Stimulated activated CD8-positive, alpha-beta memory T cell treated with anti-CD3 and anti-CD28 coated beads, Interleukin-4, amount 100 ng/mL, for 24 hours (primary cell): ENCODE results near the gene CIPC.
A peak's percentile ranks its signal among the peaks of the same experiment; 100 is the strongest.

ENCODE experiments used
- DNase-seq: peaks from one replicate; pipeline ENCODE4 v3.0.0-alpha.2; 2020; ENCODE audit warnings: low read depth

CIPC gene

DNA sequence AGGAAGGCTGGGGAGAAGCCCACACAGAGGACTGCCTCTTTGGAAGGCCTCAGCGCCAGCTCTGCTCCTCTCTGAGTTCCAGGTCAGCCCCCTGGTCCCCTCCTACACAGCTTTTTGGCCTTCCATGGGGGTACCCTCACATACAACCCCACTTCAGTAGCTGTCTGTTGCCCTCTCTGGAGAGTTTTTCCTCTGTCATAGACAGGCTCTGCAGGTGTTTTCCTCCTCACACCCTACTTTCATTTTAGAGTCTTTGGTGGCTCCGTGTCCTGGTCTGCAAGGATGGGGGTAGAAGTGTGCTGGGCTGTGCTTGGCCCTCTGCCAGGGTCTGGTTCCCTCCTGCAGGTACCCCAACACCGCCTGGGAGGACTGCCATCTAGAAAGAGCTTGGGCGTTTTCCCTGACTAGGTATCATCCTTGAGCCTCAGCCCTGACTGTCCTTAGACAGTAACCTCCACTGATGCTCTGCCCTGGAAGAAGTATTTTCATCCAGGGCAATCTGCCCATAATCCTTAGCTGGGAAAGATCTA lies 28.5 kb downstream of the CIPC start:
- no peak for DNase-seq

DNA sequence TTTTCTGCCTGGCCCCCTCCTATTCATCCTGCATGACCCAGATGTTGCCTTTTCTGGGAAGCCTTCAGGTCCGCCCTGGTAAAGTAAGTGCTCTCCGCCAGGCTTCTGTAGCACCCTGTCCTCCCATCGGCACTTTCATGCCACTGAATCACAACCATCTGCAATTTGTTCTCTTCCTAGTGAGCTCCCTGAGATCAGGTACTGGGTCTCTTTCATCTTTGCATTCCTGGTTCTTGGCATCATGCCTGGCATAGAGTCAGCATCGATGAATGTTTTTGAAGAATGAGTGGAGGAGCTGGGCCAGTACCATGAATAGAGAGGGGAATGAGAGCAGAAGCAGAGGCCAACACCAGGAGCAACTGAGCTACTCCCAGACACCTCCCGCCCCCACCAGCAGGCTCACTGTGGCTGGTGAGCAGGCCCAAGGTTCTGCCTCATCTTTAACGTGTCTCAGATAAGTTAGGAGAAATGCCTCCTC lies 30.4 kb downstream of the CIPC start:
- DNase-seq = no peak

DNA sequence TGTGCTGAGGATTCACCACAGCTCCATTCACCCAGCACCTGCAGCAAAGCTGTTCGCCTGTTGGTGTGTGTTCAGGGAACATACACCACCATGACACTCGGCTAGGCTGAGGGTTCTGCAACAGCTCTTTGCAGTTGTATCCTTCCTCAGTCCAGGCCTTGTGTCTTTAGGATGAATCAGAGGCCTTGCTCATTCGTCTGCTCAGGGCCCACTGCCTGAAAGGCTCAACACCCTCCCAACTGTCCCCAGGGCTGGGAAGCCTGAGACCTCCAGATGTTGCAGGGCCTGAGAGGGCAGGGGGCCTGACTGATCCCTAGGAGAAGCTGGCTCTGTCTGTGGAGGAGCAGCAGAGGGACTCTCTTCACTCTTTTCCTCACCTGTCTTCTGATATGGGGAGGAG lies 32.3 kb downstream of the CIPC start:
- DNase-seq = no peak

DNA sequence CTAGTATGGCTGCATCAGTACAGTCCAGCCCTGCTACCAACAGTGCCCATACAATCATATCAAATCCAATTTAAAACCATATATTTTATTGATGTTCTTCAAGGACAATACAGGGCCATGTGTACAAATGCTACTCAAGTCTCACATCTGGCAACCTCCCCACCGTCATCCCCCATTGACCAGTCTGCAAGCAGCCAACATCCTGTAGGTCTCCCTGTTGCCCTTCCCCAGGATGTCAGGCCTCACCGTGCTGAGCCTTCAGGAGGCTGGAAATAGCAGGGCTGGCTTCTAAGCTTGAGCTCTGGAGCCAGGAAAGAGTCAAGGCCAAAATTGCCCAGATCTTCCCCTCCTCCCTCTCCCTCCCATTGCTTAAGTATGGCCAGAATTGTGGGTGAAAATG lies 33.1 kb downstream of the CIPC start:
- DNase-seq = no peak

DNA sequence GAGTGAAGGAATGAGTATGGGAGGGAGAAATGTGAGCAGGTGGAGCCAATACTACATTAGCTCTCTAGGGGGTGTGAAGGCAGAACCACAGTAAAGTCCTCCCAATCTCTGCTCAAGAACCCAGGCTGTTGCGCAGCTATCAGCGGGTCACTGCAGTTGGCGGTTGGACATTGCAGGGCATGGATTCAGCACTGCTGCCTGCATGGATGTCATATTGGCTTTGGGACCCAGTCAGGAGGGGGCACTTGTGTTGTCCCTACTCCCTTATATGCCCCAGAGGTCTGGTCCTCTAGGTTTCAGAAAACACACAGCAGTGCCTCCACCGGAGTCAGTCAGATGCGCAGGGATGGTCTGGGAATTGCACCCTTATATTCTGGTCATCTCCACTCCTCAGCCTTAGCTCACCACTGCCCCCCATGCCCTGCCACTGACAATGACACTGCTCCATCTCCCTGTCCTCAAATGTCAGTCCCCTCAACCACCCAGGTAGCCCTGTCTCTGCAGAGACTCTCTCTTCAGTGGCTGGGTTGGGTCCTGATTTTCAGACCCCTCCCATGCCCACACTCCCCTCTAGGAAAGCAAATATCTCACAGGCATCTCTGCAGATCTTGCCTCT lies 33.9 kb downstream of the CIPC start:
- DNase-seq = no peak

DNA sequence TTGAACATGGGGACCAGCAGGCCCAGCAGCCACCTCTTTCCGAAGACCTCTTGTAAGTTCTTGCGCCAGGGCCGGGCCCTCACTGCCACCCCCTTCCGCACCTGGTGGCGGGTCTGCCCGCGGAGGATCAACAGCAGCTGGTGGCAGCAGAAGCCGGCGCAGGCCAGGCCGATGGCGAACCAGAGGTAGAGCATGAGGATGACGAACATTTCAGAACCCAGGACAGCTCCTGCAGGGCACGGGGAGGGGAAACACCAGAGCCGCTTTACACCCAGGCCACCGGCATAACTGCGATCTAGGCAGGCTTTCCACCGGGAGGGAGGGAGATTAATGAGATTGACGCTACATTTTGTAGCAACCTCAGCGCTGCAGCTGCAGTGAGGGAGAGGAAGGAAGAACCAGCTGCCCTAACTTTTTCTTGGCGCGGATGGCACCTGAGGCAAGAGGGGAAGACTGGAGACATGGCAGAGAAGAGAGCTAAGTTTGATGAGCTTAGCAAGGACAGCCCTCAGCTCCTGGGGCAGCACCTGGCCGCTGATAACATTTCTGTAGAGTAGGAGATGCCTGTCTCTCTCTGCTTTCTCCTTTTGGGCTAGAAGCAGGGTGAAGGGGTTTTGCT lies 35.8 kb downstream of the CIPC start:
- peak; percentile 31 for DNase-seq

DNA sequence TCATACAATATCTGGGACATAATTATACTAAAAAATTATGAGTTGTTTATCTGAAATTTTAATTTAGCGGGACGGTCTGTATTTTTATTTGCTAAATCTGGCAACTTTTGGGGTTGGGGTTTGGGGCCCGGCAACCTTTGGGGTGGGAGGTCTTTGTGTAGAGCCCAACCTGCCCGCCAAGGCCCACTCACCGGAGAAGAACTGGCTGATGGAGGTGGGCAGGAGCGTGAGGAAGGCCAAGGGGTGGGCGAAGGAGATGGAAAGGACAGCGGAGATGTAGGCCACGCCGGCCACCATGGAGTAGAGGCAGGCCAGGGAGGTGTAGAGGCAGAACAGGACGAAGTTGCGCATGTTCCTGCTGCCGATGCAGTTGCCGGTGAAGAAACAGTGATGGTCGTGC lies 41.0 kb downstream of the CIPC start:
- DNase-seq = no peak

DNA sequence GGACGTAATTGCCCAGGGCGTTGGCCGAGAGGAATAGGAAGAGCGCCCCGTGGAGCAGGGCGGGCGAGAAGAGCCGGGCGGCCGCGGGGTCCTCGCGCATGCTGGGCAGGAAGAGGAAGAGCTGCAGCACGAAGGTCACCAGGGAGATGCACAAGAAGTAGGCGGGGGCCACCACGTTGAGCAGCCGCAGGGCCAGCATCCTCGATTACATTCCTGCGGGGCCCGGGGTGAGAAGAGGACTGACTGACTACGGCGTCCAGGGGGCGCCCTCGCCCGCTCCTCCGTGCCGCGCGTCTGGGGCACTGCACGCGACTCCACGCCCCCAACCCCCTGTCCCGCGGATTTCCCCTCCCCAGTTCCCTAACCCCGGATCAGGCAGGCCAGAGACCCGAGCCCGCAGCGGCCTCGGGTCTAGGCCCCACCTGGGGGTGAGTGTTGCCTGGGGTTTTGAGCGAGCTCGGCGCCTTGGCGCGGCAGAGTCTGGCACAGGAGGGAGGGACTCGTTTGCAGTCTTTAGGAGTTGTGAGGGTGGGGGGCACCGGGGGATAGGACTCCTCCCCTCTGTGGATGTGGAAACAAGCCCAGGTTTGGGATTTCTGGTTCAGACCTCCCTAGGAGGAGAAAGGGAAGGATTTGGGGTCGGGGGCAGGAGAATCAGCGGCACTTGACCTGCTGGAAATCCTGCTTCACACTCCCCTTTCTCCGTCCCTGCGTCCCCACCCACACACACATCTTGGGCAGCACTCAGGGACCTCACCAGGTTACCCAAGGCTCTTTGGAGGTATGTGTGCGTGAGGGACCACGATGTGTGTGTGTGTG lies 41.7 kb downstream of the CIPC start:
- DNase-seq = no peak

DNA sequence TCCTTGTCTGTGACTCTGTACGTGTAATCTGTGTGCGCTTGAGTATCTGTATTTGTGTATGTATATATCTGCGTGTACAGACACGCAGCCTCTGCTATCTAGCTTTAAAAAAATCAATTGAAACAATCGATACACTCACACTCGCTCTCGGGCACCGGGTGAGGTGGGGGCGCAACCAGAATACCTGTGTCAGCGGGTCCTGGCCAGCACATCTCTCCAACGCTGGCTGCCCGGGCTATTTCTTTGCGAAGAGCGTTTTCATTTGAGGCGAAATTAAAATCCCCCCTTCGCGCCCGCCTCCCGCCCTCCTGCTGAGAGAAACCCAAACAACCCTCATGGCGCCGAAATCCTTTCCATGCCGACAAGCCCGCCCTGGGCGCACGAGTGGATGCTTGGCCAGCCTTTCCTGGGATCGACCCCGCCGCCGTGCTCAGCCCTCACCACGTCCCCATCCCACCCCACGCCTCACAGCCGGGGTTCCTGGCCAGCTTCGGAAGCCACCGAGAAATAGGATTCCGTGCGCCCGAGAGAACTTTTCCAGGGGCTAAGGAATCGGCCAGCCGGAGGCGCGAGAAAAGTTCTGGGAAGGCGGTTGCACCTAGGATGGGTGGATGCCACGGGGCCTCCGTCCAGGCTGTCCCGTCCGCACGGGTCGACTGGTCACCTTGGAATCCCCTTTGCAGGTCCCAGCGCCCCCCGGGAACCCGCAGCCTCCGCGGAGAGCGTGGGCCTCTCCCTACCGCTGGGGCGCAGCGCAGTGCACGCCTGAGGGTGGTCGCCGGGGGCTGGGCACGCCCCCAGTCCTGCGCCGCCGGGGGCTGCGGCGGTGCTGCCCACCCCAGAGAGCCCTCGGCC lies 42.5 kb downstream of the CIPC start:
- DNase-seq = no peak

DNA sequence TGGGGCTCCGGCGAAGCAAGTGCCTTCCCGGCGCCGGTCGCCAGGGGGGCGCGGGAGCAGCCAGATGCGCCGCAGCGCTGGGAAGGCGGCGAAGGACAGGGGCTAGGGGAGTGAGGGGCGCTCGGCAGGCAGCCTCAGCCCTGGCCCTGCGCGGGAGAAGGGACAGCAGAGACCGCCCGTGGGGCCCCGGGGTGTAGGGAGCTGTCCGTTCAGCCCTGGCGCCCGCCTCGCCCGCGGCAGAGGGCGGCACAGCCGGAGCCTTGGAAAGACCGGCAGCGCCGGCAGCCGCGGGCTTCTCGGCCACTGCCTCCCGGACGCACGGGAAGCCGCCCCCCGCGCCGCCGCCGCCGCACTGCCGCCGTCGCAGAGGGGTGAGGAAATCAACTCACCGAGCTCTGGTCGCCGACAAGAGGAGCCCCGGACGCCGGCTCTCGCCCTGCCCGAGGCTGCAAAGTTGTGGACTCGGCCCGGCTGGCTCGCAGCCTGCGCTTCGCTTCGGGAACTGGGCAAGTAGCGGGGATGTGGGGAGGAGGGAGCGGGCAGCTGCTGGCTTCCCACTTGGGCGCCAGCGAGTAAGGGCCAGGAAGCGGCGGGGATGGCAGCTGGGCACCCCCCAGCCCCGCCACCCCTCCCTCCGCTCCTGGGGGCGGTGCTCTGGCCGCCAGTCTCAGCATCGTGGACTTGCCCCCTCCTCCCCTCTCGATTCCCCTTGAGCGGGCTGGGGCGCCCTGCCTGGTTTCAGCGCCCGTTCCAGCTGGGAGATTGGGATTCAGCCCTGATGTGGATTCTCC lies 43.4 kb downstream of the CIPC start, which contains the start of gene ZDHHC22:
TSS of gene ZDHHC22 (minus strand) at position 578 of the 791 bp plus-strand sequence. CDS start 2,053 bp downstream, outside the sequence.
- DNase-seq = no peak

DNA sequence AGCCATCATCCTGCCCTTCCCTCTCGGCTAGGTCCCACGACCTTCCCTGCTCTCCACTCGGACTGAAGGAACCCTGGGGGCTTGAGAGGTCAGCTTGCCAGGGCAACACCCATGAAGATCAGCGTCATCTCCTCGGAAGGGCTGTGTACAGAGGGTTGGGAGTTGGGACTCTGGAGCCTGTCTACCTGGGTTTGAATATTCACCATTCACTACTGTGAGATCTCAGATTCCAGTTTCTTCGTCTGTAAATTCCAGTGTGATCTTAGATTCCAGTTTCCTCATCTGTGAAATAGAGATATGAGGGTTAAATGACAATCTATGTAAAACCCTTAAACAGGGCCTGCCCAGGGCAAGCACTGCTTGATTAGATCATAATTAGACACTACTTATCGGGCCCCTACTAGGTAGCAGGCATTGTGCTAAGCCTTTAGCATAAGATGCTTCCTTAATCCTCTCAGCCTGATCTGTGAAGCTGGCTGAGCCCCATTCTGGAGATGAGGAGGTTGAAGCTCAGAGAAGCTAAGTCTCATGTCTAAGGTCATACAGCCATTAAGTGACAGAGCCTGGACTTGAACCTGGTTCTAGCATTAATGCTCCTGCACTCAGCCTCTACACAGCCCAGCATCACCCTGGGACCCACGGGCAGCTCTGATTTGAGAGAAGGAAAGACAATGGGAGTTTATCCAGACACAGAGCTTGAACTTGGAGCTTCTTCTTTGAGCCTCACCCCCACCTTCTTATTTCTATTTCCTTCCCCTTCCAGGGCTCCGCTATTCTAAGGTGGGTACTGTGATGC lies 44.1 kb downstream of the CIPC start:
- no peak for DNase-seq

DNA sequence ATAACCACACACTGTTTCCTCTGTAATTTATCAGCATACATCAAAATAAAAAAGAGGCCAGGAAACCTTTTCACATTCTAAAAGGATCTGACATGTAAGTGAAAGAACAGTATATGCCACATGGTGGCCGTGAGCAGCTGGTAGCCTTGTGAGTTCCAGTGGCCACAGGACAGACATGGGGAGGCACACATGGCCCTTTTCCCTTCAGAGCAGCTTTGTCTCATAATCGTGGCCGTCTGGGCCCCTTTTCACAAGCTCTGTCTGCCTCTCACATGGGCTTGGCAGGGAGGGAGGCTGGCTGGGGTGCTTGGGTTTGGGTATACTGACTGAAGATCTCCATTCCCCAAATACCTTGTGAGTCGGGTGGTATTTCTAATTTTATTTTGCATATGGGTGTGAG lies 45.0 kb downstream of the CIPC start:
- no peak for DNase-seq

DNA sequence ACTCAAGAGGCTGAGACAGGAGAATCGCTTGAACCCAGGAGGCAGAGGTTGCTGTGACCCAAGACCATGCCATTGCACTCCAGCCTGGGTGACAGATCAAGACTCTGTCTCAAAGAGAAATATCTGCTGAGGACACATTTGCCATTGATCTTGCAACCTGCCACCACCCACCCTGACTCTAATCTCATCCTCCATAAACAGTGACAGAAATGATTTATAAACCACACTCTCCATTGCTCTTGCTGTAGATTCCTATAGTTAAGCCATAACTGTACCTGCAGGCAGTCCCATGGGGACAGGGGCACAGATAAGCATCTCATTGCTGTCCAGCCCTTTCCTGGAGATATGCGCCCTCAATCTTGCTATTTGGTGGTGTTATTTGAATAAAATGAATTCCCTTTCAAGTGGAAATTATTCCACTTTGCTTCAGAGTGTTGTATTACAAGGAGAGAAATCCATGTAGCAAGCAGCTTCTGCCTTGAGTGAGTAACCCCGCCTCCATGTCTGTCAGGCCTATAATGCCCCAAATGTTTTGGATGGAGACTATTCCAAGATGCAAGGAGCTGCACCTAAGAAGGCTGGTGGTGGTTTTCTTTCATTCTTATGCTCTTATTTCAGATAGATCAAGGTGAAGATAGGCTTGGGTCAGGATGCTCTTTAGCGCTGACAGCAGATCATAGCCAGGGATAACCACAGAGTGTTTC lies 46.5 kb downstream of the CIPC start:
- DNase-seq = no peak

DNA sequence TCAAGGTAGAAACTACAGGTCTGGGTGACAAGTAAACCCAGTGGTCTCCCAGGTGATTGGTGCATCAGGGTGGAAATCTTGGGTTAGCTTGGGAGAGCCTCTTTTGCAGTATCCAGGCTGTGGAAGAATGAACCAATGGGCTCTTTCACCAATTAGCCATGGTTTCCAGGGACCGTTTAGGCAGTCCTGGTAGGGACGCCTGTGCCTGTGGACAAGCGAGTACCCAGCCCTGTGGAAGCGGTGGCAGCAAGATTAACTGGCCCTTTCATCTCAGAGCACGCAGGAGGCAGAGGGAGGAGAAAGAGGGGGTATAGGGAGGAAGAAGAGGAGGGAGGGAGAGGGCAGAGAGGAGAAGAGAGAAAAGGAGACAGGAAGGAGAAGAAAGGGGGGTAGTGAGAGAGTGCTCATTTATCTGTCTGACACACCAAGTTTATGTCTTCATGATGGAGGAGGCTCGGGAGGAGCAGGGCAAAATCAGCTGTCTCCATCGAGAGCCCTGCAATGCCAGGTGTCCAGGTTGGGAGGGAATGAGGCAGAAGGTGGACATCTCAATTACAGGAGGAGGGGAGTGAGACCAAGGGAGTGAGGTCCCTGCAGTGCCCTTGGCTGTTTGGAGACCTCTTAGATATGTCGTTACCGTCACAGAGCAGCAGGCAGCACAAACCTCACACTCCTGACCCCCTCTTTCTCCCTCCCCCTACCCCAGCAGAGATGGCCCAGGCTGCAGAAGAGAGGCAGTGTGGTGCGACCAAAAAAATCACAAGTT lies 48.1 kb downstream of the CIPC start:
- no peak for DNase-seq

DNA sequence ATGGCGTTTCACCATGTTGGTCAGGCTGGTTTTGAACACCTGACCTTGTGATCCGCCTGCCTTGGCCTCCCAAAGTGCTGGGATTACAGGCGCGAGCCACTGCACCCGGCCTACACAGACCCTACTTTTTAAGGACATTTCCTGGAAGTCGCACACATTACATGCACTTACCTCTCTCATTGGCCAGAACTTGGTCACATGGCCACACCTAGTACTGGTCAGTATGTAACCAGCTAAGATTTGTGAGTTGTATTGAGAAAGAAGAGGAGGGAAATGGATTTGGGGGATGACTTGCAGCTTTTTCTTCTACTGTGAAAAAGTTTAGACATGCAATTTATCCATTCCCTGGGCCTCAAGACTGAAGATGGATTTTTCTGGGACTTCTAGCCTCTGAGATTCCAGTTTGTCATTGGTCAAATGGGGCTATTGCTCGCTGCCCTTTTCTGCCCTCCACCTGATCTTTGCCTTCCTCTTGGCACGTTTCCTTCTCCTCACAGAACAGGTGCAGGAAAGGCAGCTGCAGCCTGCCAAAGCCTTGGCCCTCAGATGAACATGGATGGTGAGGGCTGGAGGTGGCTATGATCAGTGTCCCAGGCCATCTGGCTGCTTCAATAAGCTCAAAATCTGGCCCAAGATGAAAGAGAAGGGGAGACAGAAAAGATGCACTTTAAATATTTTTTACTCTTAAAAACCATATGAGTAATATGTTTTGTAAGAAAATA lies 50.6 kb downstream of the CIPC start:
- DNase-seq = no peak

DNA sequence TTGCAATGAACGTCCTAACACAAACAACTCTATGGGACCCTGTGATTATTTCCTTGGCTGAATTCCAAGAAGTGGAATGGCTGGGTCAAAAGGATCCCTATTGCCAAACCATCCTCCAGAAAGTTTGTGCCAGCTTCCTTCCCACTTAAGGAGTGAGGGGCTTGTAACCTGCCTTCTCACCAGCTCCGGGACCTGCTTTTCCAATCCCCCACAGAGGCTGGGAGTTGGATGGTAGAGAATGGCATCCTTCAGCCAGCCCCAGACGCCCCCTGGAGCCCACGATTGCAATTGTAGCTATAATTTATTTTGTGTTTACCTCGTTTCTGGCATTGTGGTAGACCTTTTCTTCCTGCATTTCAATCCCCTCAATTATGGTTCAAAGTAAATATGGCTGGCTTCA lies 53.2 kb downstream of the CIPC start:
- DNase-seq = no peak

DNA sequence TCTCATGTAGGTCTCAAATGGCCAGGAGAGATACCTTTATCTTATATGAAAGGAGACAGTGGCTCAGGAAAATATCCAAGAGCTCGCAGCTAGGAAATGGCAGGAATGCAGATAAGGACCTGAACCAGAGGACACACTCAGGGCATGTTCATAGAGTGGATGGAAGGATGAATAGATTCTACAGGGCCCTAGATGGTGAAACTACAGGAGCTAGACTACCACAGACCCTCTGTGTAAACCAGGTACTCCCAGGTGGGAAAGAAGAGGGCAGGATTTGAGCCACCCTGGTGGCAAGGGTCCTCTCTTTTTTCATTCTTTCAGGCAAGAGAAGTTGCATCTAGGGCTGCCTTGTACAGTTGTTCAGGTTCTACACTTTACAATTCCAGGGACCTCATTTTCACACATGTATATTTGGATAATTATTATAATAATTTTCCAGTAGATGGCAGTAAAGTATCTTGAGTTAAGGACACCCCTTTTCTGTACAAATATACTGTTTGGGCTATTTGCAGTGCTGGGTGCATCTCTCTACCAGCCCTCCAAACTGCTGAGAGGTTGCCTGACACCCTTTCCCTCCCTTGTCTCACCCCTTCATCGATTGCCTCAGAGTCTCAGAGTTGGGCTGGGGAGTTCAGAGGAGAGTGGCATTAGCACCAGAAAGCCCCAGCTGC lies 54.0 kb downstream of the CIPC start:
- DNase-seq = no peak

DNA sequence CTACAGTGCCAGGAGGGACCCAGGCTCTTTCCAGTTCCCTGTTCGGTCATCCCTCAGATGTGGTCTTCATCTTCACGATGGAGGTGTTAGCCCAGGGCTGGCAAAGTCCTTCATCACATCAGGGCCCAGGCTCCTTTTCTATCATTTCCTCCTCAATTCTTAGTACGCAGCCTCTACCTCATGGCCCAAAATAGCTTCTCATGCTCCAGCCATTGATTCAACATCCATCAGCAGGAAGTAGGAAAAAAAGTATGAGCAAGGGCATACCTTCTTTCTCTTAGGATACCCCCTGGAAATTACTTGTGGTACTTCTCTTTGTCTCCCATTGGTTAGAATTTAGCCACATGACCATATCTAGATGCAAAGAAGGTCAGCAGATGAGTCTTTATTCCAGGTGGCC lies 55.7 kb downstream of the CIPC start:
- no peak for DNase-seq
